Epithelial cell of proximal tubule (primary cell): ENCODE data around the gene WASF3. TPM values are rescaled to one million over a fixed set of nuclear protein-coding genes. Genes with fewer than 3 reads are reported as not detected.
"Not testable (repeated sequence)": the region's sequence is repeated elsewhere in the genome, so short reads cannot be mapped to it uniquely, and the experiment has no call there.

Experiments used
- DNase-seq: peaks from one replicate; pipeline ENCODE4 v3.0.0-alpha.2; 2011; ENCODE audit warnings: low read depth
- H3K4me3 ChIP-seq: 2 replicates; pipeline ENCODE4 v1.5.1; 2011; ENCODE audit warnings: low read depth, mild to moderate bottlenecking, low read length
- total RNA-seq: library from RNA; depleted of rRNA; stranded (reverse); fragments of >200 nt; gene quantifications from 2 replicates; pipeline ENCODE4 v1.2.3, GENCODE V29; 2015
- TF ChIP-seq, protein P1 (sequence below): conservative IDR thresholded peaks from 2 replicates; pipeline ENCODE4 v1.5.1; 2012; ENCODE audit warnings: low read depth, mild to moderate bottlenecking, low read length

WASF3 gene
- total RNA-seq, 1 donor from 2014 or later = 3.8 TPM

- H3K4me3 ChIP-seq = no peak overlapping the region
- TF ChIP-seq, protein P1, sequence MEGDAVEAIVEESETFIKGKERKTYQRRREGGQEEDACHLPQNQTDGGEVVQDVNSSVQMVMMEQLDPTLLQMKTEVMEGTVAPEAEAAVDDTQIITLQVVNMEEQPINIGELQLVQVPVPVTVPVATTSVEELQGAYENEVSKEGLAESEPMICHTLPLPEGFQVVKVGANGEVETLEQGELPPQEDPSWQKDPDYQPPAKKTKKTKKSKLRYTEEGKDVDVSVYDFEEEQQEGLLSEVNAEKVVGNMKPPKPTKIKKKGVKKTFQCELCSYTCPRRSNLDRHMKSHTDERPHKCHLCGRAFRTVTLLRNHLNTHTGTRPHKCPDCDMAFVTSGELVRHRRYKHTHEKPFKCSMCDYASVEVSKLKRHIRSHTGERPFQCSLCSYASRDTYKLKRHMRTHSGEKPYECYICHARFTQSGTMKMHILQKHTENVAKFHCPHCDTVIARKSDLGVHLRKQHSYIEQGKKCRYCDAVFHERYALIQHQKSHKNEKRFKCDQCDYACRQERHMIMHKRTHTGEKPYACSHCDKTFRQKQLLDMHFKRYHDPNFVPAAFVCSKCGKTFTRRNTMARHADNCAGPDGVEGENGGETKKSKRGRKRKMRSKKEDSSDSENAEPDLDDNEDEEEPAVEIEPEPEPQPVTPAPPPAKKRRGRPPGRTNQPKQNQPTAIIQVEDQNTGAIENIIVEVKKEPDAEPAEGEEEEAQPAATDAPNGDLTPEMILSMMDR = peak; percentile 41
- DNase-seq = no peak
These were observed 71.9 kb downstream of the WASF3 start for GRCh38 chr13:26629260-26629825.

- not testable (repeated sequence) for DNase-seq, H3K4me3 ChIP-seq
These were observed 78.2 kb downstream of the WASF3 start for GRCh38 chr13:26635634-26636033.

- DNase-seq, H3K4me3 ChIP-seq: not testable (repeated sequence)
These were observed 78.6 kb downstream of the WASF3 start for GRCh38 chr13:26636073-26636472.

GRCh38 chr13:26646603-26647002 is 89.1 kb downstream of the WASF3 start:
- TF ChIP-seq, protein P1 = no peak
- H3K4me3 ChIP-seq = no peak overlapping the region
- DNase-seq = no peak

DNA sequence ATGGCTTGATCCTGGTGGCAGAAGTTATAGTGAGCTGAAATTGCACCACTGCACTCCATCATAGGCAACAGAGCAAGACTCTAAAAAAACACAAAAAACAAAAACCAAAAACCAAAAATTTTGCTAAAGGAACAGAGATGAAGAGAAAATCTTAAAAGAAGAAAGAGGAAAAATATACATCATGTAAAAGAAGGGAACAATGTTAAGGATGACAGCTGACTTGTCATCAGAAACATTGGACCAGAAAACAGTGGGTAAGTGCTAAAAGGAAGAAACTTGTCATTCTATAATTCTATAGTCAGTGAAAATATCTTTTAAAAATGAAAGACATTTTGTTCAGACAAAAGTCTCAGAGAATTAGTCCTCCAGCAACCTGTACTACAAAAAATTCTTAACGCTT is 93.8 kb downstream of the WASF3 start:
- DNase-seq = no peak
- TF ChIP-seq, protein P1 = no peak
- no peak overlapping the region for H3K4me3 ChIP-seq

DNA sequence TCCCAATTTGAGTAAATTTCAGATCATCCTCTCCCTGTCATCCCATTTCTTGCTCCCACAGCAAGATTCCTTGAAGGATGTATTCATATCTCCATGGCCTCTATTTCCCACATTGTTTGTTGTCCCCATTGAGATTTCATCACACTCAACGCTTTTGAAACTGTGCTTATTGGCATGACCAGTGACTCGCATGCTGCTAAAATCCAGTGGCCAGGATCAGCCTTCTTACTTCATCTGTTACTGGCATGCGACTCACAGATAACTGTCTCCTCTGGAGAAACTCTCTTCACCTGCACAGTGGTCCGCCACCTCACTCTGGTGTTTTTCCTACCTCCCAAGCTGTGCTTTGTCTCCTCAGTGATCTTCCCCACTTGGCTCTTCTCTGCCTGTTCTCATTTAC is 95.8 kb downstream of the WASF3 start:
- DNase-seq = peak; percentile 23
- H3K4me3 ChIP-seq = no peak overlapping the region
- TF ChIP-seq, protein P1 = no peak

DNA sequence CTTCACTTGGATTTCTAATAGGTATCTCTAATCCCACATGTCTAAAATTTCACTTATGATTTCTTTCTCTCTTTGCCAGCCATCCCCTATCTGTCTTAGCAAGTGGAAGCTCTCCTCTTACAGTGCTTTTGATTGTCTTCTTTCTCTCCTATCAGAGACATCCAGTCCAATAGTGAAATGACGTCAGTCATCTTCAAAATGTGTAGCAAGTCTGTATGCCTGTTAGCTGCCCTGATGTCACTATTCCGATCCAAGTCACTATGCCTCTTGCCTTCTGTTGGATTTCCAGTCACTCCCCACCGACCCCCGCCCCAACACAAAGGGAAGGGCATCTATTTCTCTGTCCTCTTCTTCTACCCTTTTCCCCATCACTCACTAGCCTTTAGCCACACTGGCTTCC is 96.4 kb downstream of the WASF3 start:
- no peak for DNase-seq
- no peak overlapping the region for H3K4me3 ChIP-seq
- TF ChIP-seq, protein P1 = no peak

- TF ChIP-seq, protein P1 = peak; percentile 44
- no peak for DNase-seq
- no peak overlapping the region for H3K4me3 ChIP-seq
These were observed 99.4 kb downstream of the WASF3 start for GRCh38 chr13:26656919-26657318.
